Measurements from ENCODE around the gene APC2.

The APC2 gene
- 0 to 4.1 (median 0.06) reads per million in 17 experiments for total RNA-seq

DNA sequence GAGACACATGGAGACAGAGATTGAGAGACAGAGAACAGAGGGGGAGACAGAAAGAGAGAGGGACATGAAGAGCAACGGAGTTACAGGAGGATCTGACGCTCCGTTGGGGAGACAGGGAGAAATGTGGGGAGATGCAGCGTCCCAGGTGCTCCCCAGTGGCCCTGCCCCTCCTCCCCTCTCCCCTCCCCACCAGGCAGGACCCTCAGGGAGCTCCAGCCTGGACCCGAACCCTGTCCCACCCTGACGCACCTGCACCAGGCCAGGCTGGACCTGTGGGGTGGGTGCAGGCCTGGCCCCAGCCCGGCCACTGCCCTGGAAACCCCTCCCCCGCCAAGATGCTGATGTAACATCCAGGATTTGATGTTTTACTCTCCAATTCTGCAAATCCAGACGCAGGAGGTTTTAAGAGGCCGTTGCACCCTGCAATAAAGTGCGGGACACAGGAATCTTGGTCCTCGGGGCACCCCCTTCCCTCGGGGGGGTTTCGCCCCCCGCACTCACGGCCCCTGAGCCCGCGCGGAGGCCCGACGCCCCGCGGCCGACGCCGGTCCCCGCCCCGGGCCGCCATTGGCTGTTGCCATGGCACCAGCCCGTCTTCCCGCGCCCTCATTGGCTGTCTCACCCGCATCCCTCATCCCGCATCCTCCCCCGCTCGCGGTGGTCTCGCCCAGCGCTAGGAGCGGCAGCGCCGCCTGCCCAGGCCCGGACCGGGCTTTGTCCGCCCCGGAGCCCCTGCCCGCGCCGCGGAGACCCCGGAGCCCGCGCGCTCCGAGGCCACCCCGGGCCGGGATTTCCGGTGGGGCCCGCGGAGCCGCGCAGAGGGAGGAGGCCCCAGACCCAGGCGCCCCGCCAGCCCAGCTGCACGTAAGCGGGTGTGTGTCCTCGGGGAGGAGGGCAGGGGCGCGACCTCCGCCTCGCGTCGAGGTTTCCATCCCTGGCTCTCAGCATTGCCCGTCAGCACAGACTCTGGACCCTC, at the start of gene APC2:
TSS of gene APC2 (plus strand) at position 655 of the 976 bp plus-strand sequence. CDS start 2,881 bp downstream, outside the sequence.
- peak in 1 of 4 experiments; percentile 46 for DNase-seq

- DNase-seq, result peak in 2 of 4 experiments; percentile 41 to 48
Measured at GRCh38 chr19:1400281-1401137, 49.4 kb upstream of the APC2 start.

GRCh38 chr19:1401138-1401888, 48.6 kb upstream of the APC2 start, which contains the start of gene GAMT:
Gene GAMT (minus strand): TSS chr19:1401542. CDS start chr19:1401476, 66 bp downstream.
- peak in 2 of 4 experiments; percentile 68 to 74 for DNase-seq

DNA sequence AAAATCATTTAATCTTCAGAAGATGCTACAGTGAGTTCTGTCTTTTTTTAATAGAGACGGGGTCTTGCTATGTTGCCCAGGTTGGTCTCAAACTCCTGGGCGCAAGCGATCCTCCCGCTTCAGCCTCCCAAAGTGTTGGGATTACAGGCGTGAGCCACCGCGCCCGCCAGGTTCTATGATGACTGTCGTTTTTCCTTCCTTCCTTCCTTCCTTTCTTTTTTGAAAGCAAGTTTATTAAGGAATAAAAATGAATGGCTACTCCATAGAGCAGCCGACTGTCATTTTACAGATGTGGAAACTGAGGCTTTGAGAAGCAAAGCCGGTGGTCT, 48.1 kb upstream of the APC2 start:
- DNase-seq, result no peak

DNA sequence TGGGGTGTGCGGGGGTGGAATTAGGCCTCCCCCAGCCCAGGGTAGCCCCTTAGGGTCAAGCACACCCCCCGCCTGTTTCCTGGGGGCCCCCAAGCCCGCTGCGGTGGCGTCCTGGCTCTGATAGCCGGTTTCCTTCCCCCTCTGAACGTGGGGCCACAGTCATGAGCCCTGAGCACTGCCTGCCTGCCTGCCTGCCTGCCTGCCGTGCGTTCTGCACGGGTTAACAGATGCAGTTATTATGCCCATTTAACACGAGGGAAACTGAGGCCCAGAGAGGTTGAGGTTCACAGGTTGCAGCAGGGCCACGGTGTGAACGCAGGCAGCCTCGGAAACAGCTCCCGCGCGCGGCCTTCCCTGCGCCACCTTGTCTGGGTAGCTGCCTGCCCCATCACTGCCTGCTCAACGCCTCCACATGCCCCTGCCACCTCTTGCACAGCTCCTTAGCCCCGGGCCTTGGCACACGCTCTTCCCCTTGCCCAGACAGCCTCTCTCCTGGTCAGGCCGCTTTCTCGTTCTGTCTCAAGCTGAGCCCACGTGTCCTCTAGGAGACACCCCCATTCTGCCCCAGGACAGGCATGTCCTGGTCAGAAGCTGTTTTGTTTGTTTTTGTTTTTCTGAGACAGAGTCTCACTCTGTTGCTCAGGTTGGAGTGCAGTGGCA, 47.4 kb upstream of the APC2 start:
- peak in 3 of 4 experiments; percentile 22 to 46 (median 28) for DNase-seq

DNA sequence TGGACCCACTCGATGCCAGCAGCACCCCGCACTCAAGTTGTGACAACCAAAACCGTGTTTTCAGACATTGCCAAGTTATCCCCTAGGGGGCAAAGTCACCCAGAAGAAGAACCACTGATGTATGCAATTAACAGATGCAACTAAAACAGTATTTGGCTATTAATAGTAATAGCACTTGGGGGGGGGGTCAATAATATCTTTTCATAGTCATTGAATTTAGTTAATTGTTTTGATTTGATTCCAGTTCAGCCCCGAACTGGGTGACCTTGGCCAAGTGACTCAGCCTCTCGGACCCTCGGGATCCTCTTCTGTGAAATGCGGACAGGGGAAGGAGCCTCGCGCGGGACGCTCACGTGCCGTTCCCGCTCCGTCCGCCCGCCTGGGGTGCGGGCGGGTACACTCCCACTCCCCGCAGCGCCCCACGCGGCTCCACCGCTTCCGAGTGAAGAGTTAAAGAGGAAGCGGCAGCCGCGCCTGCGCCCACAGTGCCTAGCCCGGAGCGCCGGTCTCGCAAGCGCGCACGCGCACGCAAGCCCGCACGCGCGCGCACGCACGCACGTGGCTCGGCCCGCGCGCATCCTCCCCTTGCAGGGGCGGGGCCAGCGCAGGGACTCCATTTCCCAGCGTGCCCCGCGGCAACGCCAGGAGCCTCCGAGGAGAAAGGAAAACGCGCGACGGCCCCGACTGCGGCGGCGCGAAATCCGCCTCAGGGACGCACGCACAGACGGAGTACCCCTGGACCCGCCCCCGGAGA, 43.0 kb upstream of the APC2 start:
- DNase-seq, result peak; percentile 99 to 100 (median 100)

- peak in 3 of 4 experiments; percentile 35 to 56 (median 36) for DNase-seq
Measured at GRCh38 chr19:1407528-1408299, 42.2 kb upstream of the APC2 start, which contains the start of gene DAZAP1. Gene DAZAP1 (plus strand): TSS chr19:1407586. CDS start chr19:1407774, 188 bp downstream.

GRCh38 chr19:1408300-1409203, 41.4 kb upstream of the APC2 start:
- DNase-seq, result peak; percentile 49 to 80 (median 64)

DNA sequence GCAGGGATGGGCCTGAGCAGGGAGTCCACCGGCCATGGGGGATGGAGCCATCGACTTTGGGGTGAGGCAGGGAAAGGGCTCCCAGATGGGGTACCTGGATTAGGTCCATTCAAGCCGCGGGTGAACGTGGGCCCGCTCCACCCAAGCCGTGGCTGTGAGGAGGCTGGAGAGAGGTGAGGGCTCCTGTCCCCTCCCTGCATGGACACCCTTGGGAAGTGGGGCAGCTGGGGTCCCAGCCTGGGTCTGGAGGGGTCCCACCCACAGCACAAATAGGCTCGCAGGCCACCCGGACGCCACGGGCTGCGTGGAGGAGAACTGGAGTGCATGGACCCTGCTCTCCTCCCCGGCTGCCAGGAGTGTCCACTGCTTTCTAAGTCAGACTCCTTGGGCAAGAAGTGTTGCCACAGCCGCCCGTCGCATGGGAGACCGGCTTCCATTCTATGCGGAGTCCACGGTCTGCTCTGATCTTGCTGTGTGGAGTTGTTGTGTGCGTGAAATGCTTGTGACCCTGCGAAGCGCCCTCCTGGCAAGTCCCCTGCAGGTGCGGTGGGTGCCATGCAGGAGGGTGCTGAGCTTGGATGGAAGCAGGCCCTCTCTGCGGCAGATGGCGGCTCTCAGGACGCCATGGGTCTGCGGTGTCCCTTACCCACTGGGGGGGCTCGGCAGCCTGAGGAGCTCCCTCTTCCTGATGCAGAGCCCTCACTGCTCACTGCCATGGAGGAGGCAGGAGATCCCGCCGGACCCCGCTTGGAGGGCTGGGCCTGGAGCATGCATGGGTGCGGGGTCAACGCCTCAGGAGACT, 40.5 kb upstream of the APC2 start:
- DNase-seq, result no peak

GRCh38 chr19:1410136-1410786, 39.7 kb upstream of the APC2 start:
- DNase-seq, result peak in 3 of 4 experiments; percentile 16 to 43 (median 19)

- no peak for DNase-seq
Measured at GRCh38 chr19:1410789-1411188, 39.1 kb upstream of the APC2 start.

- no peak for DNase-seq
Measured at GRCh38 chr19:1411255-1412191, 38.4 kb upstream of the APC2 start.

- DNase-seq, result no peak
Measured at GRCh38 chr19:1412323-1412923, 37.5 kb upstream of the APC2 start.

DNA sequence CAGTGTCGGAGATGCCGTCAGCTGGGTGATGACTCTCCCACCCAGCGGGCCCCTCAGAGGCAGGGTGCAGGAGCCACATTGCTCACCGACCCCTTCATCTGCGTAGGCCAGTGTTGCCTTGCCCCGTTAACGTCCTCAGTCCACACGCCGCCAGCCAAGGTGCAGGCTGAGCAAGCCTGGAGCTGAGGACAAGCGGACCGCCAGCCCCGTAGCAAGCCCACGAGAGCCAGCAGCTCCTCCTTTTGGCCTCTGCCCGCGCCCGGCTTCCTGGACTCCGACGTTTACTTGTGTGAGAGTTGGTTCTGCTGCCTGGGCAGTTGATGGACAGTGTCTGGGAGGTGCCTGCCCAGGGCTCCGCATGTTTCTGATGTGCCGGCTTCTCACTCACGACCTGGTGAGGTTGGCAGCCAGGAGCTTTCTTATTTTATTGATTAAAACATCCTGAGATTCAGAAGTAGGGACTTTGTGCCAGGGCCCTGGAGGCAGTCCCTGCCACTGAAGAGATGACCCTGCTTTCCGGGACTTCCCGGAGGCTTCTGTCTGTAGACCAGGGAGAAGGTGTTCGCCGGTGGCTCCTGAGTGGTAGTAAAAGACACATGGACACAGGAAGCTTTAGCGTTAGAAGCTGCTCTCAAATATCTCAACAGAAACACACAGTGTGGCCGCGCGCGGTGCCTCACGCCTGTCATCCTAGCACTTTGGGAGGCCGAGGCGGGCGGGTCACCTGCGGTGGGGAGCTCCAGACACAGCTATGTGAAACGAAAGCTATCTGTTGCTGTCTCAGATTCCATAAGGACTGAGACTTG, 36.7 kb upstream of the APC2 start:
- DNase-seq, result no peak

Measured in suppressor macrophage (primary cell).